GM10248 (cell line): ENCODE measurements around the gene CCDC71L.

Experiments used
- CTCF ChIA-PET: fragments of 300-600 bp; sonication (Branson Sonifier 250); formaldehyde crosslinking; extraction: SDS; loops from one replicate; lab custom pipeline; 2021; ENCODE audit warnings: antibody characterized with exemption; lab: Yijun Ruan, JAX
- POLR2A ChIA-PET: fragments of 350-650 bp; sonication (Branson Sonifier 250); formaldehyde crosslinking; extraction: SDS; loops from one replicate; lab custom pipeline; 2020; ENCODE audit warnings: antibody characterized with exemption; lab: Yijun Ruan, JAX
- DNase-seq: peaks from one replicate; pipeline ENCODE4 v3.0.0; 2012; ENCODE audit errors: extremely low spot score
- TF ChIP-seq, protein P1 (sequence below): IDR thresholded peaks from 2 replicates; pipeline ENCODE4 v1.5.1; 2012; ENCODE audit warnings: mild to moderate bottlenecking, low read depth; ENCODE audit errors: extremely low read depth, missing control alignments, control extremely low read depth

Gene CCDC71L

DNA sequence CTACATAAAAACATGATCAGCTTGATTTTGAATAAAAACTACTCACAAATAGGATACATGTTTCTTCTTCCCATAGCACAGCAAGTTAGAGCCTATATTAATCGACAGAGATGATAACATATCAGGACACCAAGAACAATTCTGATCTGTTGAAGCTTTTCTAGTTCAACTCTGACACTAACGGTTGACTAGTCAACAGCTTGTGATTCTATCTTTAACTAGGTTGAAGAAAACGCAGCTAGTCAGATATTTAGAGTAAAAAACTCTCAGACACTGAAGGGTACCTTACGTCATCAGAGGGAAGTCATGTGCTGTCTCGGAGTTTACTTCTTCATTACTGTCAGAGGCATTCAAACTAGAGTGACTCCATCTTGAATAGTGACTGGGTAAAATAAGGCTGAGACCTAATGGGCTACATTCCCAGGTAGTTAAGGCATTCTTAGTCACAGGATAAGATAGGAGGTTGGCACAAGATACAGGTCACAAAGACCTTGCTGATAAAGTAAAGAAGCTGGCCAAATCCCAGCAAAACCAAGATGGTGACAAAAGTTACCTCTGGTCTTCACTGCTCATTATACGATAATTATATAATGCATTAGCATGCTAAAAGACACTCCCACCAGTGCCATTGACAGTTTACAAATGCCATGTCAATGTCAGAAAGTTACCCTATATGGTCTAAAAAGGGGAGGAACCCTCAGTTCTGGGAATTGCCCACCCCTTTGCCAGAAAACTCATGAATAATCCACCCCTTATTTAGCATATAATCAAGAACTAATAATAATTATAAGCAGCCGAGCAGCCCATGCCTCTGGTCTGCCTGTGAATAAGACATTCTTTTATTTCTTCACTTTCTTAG lies 21.3 kb downstream of the CCDC71L start:
- TF ChIP-seq, protein P1, sequence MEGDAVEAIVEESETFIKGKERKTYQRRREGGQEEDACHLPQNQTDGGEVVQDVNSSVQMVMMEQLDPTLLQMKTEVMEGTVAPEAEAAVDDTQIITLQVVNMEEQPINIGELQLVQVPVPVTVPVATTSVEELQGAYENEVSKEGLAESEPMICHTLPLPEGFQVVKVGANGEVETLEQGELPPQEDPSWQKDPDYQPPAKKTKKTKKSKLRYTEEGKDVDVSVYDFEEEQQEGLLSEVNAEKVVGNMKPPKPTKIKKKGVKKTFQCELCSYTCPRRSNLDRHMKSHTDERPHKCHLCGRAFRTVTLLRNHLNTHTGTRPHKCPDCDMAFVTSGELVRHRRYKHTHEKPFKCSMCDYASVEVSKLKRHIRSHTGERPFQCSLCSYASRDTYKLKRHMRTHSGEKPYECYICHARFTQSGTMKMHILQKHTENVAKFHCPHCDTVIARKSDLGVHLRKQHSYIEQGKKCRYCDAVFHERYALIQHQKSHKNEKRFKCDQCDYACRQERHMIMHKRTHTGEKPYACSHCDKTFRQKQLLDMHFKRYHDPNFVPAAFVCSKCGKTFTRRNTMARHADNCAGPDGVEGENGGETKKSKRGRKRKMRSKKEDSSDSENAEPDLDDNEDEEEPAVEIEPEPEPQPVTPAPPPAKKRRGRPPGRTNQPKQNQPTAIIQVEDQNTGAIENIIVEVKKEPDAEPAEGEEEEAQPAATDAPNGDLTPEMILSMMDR: no peak
- ChIA-PET CTCF (interaction anchor here (1.7 kb wide), 1 partner anchor 97 kb away, joined by 4 read pairs; no protein-coding TSS in a partner anchor), POLR2A (no interaction called here)
- DNase-seq: no peak

DNA sequence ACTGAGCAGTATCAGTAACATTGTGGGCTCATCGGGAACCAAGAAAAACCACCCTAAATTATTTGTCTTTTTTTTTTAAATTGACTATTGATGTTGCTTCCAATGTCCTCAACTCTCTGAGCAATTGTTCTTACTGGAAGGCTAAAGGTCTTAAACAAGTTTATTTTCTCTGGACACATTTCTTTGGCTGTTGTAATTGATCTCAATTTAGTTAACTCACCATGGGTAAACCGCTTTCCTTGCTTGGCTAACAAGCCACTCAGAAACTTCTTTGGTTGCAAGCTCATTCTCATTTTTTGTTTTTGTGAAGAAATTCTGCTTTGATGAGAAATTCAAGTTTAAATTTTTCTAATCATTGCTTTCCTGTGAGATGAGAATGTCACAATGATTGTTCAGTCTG lies 25.5 kb downstream of the CCDC71L start:
- ChIA-PET CTCF (interaction anchor here (0.8 to 2.2 kb wide), 3 partner anchors 13 to 18 kb away, joined by 3 to 7 read pairs (median 3); no protein-coding TSS in a partner anchor), POLR2A (no interaction called here)
- no peak for DNase-seq
- TF ChIP-seq, protein P1: no peak

DNA sequence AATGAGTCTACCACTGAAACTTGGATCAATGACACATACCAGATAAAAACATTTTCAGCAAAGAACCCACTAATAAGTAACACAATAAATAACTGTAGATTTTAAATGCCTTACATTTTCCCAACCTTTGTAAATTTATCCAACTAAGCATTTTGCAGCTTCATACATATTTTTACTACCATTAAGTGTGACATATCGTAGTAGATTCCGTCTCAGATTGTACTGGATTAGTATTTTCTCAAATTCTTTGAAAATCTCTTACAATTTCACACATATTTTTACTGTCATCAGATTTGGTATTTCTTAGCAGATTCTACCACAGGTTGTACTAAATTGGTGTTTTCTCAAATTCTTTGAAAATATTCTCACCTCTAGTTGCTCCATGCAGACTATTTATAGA lies 26.0 kb downstream of the CCDC71L start:
- POLR2A ChIA-PET: no interaction called here
- CTCF ChIA-PET: interaction anchor here (1.0 to 2.2 kb wide), 2 partner anchors 13 to 18 kb away, joined by 3 to 7 read pairs; no protein-coding TSS in a partner anchor
- TF ChIP-seq, protein P1: no peak
- DNase-seq: no peak

DNA sequence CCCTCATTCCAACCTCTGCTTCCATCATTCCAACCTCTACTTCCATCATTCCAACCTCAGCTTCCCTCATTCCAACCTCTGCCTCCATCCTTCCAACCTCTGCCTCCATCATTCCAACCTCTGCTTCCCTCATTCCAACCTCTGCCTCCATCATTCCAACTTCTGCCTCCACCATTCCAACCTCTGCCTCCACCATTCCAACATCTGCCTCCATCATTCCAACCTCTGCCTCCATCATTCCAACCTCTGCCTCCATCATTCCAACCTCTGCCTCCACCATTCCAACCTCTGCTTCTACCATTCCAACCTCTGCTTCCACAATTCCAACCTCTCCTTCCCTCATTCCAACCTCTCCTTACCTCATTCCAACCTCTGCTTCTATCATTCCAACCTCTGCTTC lies 30.3 kb downstream of the CCDC71L start:
- CTCF ChIA-PET: interaction anchor here (1.4 kb wide), 1 partner anchor 454 kb away, joined by 4 read pairs; no protein-coding TSS in a partner anchor
- POLR2A ChIA-PET: no interaction called here
- no peak for DNase-seq
- TF ChIP-seq, protein P1: no peak

DNA sequence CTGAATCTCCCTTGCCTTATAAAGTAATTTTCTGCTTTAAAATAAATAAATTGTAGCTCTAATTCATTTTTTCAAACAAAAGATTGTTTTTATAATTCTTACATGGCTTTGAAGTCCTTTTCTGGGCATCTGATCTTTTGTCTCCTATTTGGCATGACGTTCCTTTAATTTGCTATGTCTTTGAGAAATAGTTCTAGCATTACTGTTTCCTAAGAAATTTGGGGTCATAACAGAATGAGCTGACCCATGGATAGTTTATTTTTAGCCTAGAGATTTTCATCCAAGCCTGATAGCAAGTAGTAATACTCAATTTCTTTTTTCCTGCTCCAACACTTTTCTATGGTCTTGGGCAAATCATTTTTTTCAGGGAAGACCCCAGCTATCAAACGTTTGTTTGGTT lies 31.4 kb downstream of the CCDC71L start:
- TF ChIP-seq, protein P1: no peak
- ChIA-PET POLR2A (no interaction called here), CTCF (interaction anchor here (0.6 to 1.7 kb wide), 5 partner anchors 10 to 452 kb away, joined by 3 to 4 read pairs (median 4); no protein-coding TSS in a partner anchor)
- DNase-seq: no peak

DNA sequence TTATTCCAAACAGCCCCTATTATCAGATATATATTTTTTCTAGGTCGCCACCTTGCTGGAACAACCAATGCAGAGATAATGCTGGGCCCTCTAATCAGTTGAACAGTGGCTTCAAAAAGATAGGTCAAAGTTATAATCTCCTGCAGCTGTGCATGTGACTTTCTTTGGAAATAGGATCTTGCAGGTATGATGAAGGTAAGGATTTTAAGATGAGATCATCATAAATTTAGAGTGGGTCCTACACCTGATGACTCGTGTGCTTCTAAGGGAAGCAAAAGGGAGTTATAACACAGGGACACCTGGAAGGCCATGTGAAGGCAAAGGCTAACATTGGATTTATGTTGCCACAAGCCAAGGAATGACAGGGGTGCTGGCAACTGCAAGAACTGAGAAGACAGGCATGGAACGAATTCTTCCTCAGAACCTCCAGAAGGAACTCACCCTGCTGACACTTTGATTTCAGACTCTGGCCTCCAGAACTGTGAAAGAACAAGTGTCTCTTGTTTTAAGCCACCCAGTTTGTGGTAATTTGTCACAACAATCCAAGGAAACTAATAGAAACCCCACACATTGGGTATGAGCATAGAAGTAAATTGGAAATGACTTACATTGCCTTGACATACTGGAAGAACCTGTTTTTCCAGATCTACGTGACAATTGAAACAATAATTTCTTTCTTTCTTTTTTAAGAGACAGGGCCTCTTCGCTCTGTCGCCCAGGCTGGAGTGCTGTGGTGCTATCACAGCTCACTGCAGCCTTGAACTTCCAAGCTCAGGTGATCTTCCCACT lies 34.4 kb downstream of the CCDC71L start:
- TF ChIP-seq, protein P1: no peak
- POLR2A ChIA-PET: no interaction called here
- CTCF ChIA-PET: no interaction called here
- no peak for DNase-seq
